D341Med (cell line): ENCODE data around the gene DYNC1I2.
"Not testable (repeated sequence)": the region's sequence is repeated elsewhere in the genome, so short reads cannot be mapped to it uniquely, and the experiment has no call there.

Source experiments
- DNase-seq: peaks from one replicate; pipeline ENCODE4 v3.0.0; 2012; ENCODE audit warnings: low spot score

DYNC1I2 gene

DNA sequence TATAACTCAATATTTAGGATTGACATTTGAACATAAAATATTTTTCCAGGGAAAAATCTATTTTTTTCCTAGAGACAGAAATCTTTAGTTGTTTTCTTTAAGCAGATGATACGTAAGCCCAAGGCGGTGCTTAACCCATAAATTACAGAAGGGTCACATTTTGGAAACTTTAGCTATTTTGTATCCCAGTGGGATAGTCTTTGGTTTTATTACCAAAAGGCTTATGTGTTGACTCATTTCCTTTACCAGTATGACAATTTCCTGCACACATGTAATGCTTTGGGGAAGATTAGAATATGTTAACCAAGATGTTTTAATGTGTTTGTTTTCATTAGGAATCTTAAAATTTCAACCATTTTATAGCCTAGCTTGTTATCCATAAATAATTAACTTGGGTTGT is 24.8 kb downstream of the DYNC1I2 start:
- no peak for DNase-seq

DNA sequence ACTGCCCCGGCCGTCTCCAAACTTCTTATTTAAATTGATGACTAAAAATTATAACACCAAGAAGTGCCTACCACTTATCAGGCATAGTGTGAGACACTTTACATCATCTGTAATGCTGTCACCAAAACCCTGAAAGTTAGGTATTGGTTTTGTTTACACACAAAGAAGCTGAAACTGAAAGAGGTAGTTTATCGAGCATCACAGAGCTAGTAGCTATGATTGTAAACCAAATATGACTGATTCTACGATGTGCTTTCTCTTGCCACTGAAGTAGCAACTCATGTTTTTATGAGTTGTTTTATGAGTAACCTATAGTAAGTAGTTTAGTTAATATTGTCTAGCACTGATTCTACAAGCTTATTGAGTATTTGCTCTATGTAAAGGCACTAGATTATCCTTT is 31.5 kb downstream of the DYNC1I2 start:
- DNase-seq = no peak

DNA sequence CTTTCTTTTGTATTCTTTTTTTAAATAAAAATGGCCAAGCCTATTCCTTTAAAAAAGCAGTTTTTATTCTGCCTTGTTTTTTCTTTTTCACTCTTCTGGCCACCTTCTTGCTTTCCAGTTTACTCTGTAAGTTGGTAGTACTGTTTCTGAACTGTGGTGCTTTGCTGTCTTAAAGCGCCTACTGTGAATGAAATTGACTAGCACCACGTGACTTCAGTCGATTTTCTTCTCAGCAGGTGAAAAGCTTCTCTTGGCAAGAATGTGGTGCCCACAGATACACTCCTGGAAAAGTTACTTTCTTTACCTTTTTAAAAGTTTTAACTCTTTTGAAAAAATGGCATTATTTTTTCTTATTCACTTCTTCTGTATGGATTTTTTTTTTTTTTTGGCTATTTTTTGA is 32.4 kb downstream of the DYNC1I2 start:
- DNase-seq = no peak

DNA sequence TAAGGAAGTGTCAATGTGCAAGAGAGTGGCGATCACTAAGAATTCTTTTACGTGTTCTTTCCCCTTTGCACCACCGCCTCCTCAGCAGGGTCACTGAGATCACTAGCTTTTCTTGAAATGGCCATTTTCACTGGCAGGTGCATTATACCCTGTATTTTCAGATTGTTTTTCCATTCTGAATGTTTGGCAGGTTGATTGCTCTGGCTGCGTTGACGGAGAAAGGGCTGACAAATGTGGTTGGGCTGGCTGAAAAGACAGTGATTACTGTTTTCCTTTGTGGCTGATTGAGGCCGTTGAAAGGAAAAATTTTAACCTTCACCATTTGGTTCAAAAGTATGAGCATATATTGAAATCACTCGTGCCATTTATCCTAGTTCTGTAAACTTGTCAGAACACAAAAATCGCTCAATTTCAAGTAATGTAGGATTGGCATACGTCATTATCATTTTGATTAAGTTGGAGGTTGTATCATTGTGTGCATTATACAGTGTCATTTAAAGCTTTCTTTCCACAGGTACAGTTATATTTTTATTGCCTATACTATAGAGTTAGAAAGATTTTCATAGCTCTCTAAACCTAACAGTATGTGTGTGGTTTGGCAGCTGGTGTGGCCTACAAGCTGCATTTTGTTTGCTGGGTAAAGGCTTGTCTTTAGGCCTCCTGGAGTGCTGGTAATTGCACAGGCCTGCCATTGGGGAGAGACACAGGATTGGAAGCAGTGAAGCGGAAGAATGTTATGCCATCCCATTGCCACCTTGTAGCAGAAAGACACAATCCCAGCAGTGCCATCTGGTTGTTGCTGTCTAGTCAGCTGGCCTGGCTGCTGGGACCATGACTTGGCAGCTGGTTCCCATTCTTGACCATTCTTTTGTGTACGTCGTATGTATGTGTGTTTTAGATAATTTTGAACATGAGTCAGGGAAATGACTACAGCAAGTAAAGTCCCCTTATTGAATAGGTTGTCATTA is 36.7 kb downstream of the DYNC1I2 start:
- peak; percentile 76 for DNase-seq

DNA sequence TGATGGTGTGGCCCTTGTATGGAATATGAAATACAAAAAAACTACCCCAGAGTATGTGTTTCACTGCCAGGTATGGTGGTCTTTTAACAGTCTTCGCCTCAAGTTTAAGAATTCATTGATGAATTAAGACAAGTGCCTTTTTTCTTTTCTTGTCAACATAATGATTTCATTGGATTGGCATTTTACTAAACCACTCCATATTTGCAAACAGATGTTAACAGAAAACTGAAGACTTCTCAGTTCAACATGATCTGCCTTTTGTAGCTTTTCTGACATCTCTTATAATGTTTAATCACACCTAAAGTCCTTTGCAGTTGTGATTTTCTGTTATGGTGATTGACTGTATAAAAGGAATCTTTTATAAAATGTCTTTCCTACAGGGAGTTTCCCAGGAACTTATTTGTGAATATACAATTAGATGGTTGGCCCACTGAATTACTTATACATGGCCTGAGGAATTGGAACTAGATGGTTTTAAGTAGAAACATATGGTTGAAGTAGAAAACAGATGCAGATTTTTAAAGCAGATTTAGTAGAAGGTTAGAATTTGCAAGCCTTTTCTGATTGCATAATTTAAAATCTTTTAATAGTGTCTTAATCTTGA is 39.7 kb downstream of the DYNC1I2 start:
- no peak for DNase-seq

DNA sequence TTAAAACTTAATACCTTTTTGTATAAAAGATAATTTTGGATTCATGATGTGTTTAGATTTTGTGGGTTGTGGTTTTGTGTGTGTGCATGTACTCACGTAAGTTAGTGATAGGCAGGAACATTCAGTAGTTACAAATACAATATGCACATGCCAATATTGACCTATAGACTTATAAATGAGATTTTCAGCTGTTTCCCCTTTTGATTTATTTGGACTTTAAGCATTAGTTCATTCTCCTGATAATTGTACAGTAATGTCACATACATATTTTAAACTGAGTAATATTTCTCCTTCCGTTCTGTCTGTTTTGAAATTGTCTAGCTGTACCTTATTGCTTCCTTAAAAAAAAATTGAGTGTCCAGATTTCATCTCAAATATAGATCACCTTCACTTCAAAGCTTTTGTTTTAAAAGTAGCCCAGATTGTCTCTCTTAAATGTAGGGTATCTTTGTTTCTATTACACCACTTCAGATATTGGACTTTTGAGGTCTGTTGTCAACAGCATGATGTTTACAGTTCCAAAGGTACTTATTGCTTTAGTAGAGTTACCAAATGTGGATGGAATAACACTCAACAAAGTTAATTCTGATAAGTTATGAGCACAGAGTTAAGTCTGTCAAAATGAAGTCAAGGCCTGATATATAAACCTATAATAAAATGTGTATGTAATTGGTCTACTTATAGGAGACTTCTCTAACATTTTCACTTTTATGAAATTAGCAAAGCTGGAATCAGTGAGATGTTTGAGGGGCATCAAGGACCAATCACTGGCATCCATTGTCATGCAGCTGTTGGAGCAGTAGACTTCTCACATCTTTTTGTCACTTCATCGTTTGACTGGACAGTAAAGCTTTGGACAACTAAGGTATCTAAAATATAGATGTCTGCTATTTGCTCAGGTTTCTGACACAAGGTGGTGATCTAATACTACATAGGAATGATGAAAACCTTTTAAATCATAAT is 42.0 kb downstream of the DYNC1I2 start:
- DNase-seq = no peak

DNA sequence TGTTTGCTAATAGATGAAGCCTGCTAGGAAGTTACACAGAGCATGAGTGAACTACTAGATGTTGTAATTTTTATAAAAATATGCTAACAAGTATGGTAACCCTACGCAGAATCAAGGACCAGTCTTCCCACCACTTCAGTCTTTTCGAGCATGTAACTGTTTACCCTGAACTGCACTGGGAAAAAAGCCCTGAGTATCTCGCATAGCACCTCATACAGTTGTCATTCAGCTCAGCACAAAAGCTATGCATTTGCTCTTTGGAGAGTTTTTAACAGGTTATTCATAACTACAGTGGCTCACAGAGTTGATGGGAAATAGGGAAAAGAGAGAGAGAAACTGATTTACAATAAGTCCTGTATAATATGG is 42.7 kb downstream of the DYNC1I2 start:
- no peak for DNase-seq

DNA sequence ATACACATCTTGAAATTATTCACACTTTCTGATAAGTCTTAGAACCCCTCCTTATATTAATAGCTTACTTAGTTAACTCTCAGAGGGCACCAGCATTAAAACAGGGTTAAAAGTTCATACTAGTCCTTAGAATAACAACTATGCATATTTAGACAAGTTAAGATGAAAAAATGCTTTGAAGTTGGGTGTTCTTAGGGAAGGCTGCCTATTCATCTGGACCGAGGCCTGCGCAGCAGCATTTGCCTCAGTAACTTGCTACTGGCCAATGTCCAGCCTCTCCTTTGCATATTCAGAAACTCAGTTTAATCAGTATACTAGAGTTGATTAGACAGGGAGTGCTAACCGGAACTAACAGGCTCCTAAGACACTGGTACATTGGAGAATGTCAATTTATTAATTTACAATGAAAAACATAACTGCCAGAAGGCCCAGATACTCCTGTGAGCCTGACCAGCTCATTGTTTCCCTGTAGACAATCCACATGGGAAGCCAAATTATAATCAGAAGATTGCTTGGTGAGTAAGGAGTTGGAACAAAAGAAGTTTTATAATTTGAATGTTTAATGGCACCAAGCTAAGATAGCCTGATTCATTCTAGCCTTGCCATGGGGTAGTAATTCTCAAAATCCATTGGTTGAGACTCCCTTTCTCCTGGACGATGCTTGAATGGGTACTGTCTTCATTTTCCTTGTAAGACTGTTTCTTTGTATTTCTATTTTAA is 48.9 kb downstream of the DYNC1I2 start:
- no peak for DNase-seq

DNA sequence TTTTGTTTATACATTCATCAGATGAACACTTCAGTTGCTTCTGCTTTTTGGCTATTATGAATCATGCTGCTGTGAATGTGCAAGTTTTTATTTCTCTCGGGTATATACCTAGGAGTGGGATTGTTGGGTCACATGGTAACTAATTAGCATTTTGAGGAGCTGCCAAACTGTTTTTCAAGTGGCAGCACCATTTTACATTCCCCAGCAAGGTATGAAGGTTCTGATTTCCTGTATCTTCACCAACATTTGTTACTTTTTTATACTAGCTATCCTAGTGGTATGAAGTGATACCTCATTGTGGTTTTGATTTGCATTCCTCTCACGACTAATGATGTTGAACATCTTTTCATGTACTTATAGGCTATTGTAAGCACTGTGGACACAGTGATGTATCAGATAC is 53.9 kb downstream of the DYNC1I2 start:
- no peak for DNase-seq

DNA sequence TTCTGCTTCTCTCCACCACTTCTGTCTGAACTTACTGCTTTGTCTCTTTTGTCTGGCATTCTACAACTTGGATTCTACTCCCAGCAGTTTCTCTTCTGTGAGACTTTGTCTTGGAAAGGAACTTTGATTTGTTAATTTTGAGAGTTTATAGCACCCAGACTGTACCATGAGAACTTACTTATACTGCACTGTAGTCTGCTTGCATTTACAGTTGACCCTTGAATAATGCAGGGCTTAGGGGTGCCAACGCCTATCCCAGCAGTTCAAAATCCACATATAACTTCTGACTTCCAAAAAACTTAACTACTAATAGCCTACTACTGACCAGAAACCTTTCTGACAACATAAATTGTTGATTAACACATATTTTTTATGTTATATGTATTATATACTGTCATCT is 55.5 kb downstream of the DYNC1I2 start:
- no peak for DNase-seq

DNA sequence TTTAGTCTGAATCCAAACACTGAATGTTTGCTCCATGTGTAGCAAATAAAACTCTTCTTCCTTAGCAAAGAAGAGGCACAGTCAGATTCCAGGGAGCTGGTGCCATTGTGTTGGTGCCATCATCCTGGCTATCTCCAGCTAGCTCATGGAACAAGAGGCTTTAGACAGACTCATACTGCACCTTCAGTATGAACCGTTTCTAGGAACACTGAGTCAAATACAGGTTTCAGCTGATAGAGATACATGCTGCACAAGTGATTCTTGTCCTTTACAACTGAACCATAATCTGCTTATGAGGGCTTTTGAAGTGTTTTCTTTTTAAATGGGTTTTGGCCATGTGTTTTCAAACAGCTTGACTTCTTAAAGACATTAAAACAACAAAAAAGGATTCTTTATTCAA is 57.9 kb downstream of the DYNC1I2 start:
- no peak for DNase-seq

DNA sequence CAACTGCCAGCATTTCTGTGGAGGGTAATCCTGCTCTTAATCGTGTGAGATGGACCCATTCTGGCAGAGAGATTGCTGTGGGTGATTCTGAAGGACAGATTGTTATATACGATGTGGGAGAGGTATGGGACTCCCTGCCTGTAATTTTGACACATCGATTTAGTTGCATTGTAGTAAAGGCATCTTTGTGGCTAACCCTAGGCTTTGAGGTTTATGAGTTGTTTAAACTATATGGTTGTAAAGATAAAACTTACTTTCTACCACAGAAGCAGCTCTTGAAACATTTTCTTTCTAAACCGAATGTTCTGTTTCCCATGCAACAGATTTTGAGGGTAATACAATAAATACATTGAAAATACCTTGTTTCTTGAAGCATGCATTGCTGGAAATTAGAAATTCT is 58.5 kb downstream of the DYNC1I2 start:
- no peak for DNase-seq

DNA sequence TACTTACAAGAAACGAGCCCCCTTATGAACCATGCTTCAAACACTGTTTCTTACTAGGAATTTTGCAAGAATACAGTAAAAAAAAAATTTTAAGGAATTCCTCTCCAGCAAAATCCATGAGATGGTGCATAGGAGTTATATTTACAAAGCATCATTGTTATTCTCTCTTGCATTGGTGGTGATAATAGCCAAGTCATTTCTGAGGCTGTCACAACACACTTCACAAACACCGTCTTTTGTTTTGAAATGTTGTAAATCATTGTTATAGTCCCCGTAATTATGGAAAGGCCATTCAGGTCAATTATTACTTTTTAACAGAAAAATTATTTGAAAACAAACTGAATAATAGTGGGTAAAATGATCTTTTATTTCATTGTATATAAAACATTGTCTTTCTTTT is 60.1 kb downstream of the DYNC1I2 start:
- DNase-seq = no peak

DNA sequence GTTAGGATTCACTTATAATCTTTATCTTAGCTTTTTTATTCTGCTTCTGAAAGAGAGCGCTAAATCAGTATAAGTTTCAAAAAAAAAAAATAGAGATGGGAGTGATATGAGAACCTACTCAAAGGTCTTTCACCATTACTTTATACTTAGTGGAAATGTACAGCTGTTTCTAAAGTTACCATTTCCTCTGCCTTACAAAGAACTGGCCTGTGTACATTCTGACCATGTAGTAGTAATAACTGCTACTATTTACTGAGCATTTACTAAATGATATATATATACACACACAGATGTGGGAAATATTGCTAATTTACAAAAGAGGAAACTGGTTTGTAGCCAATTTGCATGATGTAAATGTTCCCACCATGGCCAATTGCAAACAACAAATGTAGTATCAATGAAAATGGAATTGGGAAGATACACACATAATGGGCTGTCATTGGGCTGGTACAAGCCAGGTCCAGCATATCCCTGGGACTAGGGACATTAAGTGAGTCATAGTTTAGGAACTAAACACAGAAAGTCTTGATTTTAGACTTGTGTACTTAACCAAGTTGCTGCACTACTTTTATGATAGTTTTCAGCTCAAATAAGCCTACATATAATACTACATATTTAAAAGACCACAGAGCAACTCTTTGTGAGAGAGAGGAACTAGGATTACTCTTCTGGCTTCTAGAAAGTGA is 67.1 kb downstream of the DYNC1I2 start:
- no peak for DNase-seq

DNA sequence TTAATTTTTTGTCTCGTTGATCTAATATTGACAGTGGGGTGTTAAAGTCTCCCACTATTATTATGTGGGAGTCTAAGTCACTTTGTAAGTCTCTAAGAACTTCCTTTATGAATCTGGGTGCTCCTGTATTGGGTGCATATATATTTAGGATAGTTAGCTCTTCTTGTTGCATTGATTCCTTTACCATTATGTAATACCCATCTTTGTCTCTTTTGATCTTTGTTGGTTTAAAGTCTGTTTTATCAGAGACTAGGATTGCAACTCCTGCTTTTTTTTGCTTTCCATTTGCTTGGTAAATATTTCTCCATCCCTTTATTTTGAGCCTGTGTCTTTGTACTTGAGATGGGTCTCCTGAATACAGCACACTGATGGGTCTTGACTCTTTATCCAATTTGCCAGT is 71.5 kb downstream of the DYNC1I2 start:
- DNase-seq = not testable (repeated sequence)

DNA sequence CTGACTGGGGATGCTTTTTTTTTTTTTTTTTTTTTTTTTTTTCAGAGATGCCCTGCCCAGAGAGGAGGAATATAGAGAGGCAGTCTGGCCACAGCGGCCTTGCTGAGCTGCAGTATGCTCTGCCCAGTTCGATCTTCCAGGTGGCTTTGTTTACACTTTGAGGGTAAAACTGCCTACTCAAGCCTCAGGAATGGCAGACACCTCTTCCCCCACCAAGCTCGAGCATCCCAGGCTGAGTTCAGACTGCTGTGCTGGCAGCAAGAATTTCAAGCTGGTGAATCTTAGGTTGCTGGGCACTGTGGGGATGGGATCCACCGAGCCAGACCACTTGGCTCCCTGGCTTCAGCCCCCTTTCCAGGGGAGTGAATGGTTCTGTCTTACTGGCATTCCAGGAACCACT is 73.9 kb downstream of the DYNC1I2 start:
- DNase-seq = not testable (repeated sequence)

DNA sequence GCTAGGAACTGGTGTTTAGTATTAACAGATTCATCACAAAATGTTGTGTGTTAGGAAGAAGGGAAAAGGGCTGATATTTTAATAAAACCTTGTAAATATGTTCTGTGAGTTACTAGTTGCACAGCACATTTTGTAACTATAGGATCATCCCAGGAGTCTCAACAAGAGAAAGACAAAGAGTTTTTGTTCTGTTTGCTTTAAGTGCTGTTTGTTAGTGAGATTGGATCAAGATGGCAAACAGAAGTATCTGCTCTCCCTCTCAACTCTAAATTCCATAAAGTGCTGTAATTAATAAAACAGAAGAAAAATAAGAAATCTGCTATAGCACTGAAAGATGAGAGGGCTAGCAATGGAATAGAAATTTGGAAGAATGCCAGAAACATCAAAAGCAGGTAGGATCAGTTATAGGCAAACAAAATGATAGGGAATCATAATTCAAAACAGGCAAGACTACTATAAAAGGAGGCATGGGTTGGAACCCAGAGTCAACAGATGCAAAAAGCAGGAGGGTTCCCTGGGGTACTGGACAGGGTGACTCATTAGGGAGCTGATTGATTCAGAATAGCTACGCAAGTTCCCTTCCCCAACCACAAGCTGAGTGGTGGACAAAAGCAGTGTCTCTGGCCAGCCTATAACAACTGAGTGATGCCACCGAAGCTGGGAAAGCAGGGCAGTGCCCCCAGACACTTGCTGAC is 75.8 kb downstream of the DYNC1I2 start:
- DNase-seq = no peak

DNA sequence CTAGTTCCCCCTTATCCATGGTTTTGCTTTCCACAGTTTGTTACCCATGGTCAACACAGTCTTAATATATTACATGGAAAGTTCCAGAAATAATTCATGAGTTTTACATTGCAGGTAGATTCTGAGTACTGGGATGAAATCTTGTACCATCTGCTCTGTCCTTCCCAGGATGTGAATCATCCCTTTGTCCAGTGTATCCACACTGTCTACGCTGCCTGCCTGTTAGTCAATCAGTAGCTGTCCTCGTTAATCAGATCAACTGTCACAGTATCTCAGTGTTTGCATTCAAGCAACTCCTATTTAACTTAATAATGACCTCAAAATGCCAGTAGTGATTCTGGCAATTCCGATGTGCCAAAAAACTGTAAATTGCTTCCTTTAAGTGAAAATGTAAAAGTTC is 76.3 kb downstream of the DYNC1I2 start:
- DNase-seq = no peak

DNA sequence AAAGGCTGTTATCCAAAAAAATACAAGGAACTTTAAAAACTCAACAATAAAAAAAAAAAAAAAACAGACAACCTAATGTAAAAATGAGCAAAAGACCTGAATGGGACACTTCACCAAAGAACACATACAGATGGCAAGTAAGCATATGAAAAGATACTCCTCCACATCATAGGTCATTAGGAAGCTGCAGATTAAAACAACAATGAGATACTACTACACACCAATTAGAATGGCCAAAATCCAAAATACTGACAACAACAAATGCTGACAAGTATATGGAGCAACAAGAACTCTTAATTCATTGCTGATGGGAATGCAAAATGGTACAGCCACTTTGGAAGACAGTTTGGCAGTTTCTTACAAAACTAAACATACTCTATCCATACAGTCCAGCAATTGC is 84.2 kb downstream of the DYNC1I2 start:
- no peak for DNase-seq

DNA sequence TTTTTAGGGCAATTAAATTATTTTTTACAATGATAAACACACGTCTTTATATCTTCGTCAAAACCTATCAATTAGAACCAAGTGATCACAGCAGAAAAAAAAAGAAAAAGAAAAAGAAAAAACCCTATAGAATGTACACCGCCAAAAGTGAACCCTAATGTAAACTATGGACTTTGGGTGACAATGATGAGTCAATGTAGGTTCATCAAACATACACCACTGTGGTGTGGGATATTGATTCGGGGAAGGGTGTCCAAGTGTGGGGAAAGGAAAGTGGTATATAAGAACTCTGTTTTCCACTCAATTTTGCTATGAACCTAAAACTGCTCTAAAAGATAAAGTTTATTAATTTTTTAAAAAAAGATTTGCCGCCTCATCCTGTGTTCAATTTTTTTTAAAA is 85.1 kb downstream of the DYNC1I2 start:
- no peak for DNase-seq

DNA sequence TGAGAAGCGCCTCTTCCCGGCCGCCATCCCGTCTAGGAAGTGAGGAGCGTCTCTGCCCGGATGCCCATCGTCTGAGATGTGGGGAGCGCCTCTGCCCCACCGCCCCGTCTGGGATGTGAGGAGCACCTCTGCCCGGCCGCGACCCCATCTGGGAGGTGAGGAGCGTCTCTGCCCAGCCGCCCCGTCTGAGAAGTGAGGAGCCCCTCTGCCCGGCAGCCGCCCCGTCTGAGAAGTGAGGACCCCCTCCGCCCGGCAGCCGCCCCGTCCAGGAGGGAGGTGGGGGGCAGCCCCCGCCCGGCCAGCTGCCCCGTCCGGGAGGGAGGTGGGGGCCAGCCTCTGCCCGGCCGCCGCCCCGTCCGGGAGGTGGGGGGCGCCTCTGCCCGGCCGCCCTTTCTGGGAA is 87.3 kb downstream of the DYNC1I2 start:
- DNase-seq = not testable (repeated sequence)
